SK-N-SH (cell line): Measurements from ENCODE around the gene DHRS13.

Source experiments
- CHD2 ChIP-seq: fragments of 150-350 bp; IDR thresholded peaks from 2 replicates; pipeline ENCODE4 v1.6.1; 2018; ENCODE audit warnings: low read length; ENCODE audit not compliant: partially characterized antibody
- EZH2phosphoT487 ChIP-seq: fragments of 200-600 bp; sonication (generic); IDR thresholded peaks from 2 replicates; pipeline ENCODE4 v1.6.1; 2017; ENCODE audit warnings: low read depth, mixed run types, mild to moderate bottlenecking, antibody characterized with exemption, moderate library complexity, borderline replicate concordance
- GABPA ChIP-seq: IDR thresholded peaks from 2 replicates; pipeline ENCODE4 v1.4.0; 2012; ENCODE audit warnings: low read depth, mild to moderate bottlenecking
- JUND ChIP-seq: IDR thresholded peaks from 2 replicates; pipeline ENCODE4 v1.4.0; 2012
- MXI1 ChIP-seq: IDR thresholded peaks from 2 replicates; pipeline ENCODE4 v1.6.1; 2012; ENCODE audit warnings: mild to moderate bottlenecking, low read depth, low read length, improper control_type of control experiment
- POLR2AphosphoS5 ChIP-seq: IDR thresholded peaks from 2 replicates; pipeline ENCODE4 v1.6.1; 2012; ENCODE audit warnings: low read depth, low read length
- RCOR1 ChIP-seq: fragments of 150-350 bp; IDR thresholded peaks from 2 replicates; pipeline ENCODE4 v1.6.1; 2017; ENCODE audit warnings: antibody characterized with exemption, low read length
- SMC3 ChIP-seq: IDR thresholded peaks from 2 replicates; pipeline ENCODE4 v1.6.1; 2012; ENCODE audit warnings: low read depth, low read length, improper control_type of control experiment
- TF ChIP-seq, protein P1 (sequence below): fragments of 200-600 bp; sonication (generic); IDR thresholded peaks from 2 replicates; pipeline ENCODE4 v1.6.1; 2017; ENCODE audit warnings: antibody characterized with exemption, mild to moderate bottlenecking, moderate library complexity
- TF ChIP-seq, protein P2 (sequence below): IDR thresholded peaks from 2 replicates; pipeline ENCODE4 v1.6.1; 2012; ENCODE audit warnings: mild to moderate bottlenecking, low read depth, low read length, moderate library complexity
- TF ChIP-seq, protein P3 (sequence below): IDR thresholded peaks from 2 replicates; pipeline ENCODE4 v1.4.0; 2012; ENCODE audit warnings: low read depth
- TF ChIP-seq, protein P4 (sequence below): IDR thresholded peaks from 2 replicates; pipeline ENCODE4; 2012

DNA sequence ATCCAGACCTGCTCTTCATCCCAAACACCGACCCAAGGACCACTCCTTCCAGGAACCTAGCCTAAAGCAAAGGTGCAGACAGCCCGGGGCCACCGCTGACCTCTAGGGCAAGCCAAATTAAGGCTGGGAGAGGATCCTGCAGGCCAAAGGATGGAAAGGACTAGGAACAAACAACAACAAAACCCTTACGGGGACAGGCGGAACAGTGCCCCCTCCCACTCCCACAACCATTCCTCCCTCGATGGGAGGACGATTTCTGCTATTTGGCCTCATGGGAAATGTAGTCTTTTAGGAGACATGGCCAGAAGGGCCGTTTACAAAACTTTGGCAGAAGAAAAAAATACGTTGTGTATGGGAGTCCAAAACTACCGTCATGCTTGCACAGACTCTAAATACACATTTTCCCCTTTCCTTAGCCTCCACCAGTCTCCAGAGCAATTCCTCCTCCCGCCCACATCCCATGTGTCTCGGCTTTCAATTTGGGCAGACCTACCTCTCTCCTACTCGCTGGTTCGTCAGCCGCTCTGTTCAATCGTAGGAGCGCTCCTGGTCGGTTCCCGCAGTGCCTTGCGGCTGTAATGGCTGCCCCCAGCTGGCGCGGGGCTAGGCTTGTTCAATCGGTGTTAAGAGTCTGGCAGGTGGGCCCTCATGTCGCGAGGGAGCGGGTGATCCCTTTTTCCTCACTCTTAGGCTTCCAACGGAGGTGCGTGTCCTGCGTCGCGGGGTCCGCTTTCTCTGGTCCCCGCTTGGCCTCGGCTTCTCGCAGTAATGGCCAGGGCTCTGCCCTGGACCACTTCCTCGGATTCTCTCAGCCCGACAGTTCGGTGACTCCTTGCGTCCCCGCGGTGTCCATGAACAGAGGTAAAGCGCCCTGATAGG lies 48.2 kb downstream of the DHRS13 start, which contains the start of gene ERAL1:
- TF ChIP-seq, protein P1, sequence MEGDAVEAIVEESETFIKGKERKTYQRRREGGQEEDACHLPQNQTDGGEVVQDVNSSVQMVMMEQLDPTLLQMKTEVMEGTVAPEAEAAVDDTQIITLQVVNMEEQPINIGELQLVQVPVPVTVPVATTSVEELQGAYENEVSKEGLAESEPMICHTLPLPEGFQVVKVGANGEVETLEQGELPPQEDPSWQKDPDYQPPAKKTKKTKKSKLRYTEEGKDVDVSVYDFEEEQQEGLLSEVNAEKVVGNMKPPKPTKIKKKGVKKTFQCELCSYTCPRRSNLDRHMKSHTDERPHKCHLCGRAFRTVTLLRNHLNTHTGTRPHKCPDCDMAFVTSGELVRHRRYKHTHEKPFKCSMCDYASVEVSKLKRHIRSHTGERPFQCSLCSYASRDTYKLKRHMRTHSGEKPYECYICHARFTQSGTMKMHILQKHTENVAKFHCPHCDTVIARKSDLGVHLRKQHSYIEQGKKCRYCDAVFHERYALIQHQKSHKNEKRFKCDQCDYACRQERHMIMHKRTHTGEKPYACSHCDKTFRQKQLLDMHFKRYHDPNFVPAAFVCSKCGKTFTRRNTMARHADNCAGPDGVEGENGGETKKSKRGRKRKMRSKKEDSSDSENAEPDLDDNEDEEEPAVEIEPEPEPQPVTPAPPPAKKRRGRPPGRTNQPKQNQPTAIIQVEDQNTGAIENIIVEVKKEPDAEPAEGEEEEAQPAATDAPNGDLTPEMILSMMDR: no peak
- TF ChIP-seq, protein P2, sequence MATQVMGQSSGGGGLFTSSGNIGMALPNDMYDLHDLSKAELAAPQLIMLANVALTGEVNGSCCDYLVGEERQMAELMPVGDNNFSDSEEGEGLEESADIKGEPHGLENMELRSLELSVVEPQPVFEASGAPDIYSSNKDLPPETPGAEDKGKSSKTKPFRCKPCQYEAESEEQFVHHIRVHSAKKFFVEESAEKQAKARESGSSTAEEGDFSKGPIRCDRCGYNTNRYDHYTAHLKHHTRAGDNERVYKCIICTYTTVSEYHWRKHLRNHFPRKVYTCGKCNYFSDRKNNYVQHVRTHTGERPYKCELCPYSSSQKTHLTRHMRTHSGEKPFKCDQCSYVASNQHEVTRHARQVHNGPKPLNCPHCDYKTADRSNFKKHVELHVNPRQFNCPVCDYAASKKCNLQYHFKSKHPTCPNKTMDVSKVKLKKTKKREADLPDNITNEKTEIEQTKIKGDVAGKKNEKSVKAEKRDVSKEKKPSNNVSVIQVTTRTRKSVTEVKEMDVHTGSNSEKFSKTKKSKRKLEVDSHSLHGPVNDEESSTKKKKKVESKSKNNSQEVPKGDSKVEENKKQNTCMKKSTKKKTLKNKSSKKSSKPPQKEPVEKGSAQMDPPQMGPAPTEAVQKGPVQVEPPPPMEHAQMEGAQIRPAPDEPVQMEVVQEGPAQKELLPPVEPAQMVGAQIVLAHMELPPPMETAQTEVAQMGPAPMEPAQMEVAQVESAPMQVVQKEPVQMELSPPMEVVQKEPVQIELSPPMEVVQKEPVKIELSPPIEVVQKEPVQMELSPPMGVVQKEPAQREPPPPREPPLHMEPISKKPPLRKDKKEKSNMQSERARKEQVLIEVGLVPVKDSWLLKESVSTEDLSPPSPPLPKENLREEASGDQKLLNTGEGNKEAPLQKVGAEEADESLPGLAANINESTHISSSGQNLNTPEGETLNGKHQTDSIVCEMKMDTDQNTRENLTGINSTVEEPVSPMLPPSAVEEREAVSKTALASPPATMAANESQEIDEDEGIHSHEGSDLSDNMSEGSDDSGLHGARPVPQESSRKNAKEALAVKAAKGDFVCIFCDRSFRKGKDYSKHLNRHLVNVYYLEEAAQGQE: 0 out of 2 replicates have a peak, but pooled peaks have one; percentile 12
- peak; percentile 85 for TF ChIP-seq MXI1
- TF ChIP-seq RCOR1: no peak
- no peak for TF ChIP-seq JUND
- peak; percentile 81; the same call in 1 of the 2 replicates for TF ChIP-seq POLR2AphosphoS5
- TF ChIP-seq, protein P3, sequence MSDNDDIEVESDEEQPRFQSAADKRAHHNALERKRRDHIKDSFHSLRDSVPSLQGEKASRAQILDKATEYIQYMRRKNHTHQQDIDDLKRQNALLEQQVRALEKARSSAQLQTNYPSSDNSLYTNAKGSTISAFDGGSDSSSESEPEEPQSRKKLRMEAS: peak; percentile 85
- TF ChIP-seq, protein P4, sequence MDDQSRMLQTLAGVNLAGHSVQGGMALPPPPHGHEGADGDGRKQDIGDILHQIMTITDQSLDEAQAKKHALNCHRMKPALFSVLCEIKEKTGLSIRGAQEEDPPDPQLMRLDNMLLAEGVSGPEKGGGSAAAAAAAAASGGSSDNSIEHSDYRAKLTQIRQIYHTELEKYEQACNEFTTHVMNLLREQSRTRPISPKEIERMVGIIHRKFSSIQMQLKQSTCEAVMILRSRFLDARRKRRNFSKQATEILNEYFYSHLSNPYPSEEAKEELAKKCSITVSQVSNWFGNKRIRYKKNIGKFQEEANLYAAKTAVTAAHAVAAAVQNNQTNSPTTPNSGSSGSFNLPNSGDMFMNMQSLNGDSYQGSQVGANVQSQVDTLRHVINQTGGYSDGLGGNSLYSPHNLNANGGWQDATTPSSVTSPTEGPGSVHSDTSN: peak; percentile 40
- peak; percentile 8; the same call in 1 of the 2 replicates for TF ChIP-seq GABPA
- TF ChIP-seq SMC3: no peak
- TF ChIP-seq CHD2: no peak
- TF ChIP-seq EZH2phosphoT487: no peak
